ENCODE results near the gene NECTIN4.

DNA sequence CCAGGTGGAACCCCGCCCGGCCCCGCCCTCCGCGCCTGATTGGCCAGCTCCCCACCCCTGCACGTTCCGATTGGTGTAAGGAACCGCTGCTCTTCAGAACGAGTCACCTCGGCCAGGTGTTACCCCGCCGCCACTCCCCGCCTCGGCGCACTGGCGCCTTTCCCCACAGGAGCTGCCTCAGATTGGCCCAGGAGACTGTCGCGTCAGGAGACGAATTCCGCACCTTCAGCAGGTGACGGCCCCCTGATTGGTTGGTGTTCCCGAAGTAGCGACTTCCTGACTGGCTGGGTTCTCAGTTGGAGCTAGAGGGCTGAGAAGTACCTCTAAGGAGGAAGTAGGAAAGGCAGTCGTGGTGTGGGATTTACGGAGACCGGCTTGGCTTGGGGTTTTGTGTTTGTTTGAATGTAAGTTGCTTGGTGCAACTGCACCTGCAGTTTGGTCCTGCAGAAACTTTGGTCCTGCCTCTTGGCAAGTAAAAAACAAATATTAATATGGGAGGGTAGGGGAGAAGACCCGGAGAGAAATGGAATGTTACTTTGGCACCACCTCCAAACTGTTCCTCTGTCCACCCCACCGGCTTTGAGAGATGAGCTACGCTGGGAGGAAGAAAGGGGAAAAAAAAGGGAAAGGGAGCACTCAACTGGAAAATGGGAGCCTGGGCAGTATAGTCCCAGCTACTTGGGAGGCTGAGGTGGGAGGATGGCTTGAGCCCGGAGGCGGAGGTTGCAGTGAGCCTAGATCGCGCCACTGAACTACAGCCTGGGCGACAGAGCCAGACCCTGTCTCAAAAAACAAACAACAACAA lies 68.0 kb downstream of the NECTIN4 start:
- TF ChIP-seq, protein P1, sequence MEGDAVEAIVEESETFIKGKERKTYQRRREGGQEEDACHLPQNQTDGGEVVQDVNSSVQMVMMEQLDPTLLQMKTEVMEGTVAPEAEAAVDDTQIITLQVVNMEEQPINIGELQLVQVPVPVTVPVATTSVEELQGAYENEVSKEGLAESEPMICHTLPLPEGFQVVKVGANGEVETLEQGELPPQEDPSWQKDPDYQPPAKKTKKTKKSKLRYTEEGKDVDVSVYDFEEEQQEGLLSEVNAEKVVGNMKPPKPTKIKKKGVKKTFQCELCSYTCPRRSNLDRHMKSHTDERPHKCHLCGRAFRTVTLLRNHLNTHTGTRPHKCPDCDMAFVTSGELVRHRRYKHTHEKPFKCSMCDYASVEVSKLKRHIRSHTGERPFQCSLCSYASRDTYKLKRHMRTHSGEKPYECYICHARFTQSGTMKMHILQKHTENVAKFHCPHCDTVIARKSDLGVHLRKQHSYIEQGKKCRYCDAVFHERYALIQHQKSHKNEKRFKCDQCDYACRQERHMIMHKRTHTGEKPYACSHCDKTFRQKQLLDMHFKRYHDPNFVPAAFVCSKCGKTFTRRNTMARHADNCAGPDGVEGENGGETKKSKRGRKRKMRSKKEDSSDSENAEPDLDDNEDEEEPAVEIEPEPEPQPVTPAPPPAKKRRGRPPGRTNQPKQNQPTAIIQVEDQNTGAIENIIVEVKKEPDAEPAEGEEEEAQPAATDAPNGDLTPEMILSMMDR (IDR thresholded peaks at IDR 0.05; ENCODE audit: low read length), result no peak
- TF ChIP-seq EZH2phosphoT487 (IDR thresholded peaks at IDR 0.05; ENCODE audit: low read length) (no peak), EZH2 (optimal IDR thresholded peaks at IDR 0.05; ENCODE audit: low read depth, low read length) (no peak)

Measured in MM.1S (cell line).